HG03280 (cell line): ENCODE results near the gene MBP.

Experiments used
- ATAC-seq: cut with Tn5 transposase; IDR thresholded peaks from one replicate; pipeline ENCODE4 v1.9.1; 2021; ENCODE audit warnings: mild to moderate bottlenecking, moderate library complexity; ENCODE audit not compliant: unreplicated experiment

The MBP gene

DNA sequence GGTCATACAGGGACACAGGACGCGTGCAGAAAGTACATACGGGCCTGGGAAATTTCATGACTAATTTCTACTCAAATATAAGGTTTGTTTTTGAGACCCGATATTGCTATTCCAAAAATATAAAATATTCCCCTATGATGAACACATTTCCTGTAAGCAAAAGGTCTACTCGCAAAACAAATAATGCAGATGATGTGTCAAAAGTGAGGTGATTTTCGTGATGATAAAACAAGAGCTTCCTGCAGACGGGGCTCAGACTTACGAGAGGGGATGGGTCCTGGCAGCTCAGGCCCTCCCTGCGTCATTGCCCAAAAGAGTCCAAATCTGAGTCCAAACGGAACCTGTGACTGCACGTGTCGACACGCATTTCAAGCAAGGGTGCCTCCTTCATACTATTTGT, 62.7 kb downstream of the MBP start:
- ATAC-seq, result no peak

DNA sequence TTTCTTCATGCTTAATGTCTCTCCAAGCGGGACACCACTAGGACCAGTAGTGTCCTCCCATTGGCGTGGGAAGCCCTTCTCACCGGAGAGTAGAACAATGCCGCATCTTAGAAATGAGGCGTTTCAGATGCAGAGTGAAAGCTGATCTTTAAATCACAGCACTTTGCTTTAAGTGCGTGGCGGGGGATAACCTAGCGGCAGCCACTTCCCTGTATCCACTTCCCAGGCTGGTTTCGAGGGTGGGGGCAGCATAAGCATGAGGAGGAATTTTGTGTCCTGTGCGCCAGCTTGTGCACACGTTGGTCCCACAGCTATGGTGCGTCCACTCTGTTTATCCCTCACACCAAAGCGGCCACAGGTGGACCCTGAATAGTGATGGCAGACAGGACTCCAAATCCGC, 63.1 kb downstream of the MBP start:
- ATAC-seq, result no peak

DNA sequence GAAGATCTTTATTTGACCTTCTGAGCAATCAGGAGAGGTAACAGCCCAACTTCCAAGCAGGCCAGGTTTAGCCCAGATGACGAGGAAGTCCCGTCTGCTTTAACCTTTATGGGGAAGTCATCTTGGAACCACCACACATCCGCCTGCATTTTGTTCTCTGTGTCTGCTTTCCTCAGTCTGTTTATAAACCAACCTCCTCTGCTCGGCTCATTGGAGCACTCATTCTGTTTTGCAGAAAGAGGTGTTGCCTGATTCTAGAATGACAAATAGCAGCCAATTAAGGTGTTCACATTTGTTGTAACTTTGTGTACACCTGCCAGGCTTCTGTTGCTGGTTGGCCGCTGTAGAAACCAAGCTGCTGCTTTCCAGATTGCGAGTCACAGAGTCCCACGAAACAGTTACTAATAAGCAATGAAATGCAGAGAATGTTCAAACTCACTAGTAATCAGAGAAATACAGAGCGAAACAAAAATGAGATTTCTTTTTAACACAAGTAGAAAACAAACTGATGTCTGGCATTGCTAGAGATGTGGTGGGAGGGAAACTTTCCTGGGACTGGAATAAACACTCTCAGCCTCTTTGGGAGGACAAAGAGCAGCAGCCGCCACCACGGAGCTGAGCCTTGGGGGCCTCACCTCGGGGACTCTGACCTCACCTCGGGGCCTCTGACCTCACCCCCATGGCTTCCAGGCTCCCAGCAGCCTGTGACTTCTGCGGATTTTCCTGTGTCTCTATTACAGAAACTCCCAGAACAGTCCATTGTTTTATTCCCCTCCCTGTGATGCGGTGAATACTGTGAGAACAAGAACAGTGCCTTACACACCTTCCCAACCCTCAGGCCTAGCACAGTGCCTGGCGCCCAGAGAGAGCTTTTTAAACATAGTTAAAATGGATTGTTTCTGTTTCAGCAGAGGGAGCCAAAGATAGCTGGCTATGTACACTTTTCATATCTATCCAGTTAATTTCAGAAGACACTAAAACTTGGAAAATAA, 64.0 kb downstream of the MBP start:
- peak; percentile 35 for ATAC-seq

DNA sequence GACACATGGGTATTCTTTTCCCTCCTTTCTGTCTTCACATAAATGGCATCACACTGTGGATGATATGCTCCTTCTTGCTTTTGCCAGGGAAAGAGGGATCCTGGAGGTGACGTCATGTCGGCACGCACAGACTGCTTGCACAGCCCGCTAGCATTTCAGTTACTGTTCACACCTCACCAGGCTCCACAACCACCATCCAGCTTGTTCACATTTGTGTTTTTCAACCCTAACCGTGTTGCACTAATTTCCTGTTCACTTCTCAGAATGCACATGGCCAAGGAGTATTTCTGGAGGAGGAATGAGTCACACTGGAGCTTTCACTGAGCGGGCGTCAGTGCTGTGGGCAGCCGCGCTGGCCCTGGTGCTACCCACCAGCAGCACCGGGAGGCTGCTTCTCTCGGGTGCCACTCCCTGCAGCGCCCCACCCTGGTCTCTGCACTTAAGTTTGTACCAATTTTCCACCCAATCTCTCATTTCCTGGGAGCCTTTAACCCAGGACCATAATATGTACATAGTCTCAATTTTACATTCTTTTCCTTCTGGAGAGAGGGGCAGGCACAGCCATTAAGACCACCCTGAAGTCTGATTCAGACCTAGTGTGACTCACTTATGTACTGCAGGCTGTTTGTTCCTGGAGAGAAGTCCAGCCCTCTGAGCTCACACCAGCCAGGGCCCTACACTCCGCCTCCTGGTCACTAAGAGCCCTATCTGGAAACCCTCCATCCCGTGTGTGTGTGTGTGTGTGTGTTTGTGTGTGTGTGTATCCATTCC, 65.1 kb downstream of the MBP start:
- no peak for ATAC-seq

DNA sequence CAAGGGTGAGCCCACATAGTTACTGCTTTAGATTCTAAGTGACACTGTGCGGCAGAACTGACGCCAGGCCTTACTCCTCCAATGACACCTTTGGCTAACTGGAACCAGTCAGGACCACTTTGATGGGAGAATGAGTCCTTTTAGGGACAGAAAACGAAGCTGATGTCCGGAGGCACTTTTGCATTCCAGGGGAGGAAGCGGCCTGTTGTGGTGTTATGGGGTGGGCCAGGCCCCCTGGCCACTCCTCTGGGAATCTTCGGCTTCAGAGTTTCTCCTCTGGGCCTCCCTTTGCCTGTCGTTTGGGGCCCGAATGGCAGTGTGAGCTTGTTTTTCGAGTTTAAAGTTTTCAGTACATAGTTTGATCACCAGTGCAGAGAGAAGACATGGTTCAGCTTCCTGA, 65.9 kb downstream of the MBP start:
- ATAC-seq, result no peak

DNA sequence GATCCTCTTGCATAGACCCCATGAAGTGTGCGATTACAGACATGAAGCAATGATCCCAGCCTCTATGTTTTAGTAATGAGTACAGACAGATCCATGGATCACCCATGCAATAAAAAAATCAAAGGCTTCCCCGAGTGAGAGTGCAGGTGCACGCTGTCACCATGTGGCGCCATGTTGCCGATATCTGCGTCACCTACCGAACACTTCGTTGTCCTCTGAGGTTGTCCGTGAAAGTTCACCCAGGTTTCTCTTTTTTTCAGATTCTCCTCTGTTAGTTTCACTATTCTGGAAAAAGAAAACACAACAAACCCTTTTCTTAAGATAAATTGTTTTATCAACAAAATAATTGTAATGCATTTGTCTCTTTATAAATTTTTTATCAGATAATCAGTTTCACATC, 66.5 kb downstream of the MBP start:
- ATAC-seq, result no peak

DNA sequence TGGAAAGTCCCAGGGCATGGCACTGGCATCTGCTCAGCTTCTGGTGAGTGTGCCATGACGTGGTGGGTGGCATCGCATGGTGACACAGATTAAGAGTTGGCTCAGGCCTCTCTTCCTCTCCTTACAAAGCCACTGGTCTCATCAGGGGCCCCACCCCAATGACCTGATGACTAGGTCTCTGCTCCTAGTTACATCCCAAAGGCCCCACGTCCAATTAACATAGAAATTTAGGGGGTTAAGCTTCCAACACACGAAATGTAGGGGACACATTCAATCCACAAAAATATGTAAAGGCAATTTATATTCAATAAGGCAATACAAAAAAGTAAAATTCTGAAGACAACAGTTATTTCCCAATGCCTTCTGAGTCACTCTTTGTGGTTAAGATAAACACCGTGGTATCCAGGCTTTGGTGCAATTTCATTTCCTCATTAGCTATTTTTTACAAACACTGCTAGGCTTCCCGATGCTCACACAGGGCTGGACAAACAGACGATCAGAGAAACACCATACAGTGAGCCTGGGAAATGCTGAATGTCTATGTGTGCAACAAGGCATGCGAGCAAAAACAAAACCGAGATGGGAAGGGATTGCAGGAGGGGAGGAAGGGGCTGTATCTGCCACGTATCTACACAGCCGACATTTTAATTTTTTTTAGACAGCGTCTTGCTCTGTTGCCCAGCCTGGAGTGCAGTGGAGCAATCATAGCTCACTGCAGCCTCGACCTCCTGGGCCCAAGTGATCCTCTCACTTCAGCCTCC, 67.2 kb downstream of the MBP start:
- ATAC-seq, result peak; percentile 13

DNA sequence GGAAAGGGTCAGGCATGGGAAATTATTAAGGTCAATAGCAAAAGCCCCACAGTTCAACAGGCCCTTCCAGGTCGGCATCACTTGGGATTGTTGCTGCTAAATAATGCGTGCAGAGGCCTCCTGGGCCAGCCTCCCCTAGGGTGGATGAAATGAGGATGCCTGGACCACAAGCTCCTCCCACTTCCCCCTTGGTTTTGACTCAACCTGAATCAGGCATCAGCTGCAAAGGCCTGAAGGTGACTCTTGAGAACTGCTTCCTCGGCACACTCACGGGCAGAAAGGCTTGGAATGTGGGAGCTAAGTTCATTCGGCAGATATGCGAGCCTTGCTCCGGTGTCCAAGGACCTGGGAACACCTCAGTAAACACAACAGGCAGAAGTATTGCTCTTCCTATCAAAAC, 69.3 kb downstream of the MBP start:
- ATAC-seq, result peak; percentile 42

DNA sequence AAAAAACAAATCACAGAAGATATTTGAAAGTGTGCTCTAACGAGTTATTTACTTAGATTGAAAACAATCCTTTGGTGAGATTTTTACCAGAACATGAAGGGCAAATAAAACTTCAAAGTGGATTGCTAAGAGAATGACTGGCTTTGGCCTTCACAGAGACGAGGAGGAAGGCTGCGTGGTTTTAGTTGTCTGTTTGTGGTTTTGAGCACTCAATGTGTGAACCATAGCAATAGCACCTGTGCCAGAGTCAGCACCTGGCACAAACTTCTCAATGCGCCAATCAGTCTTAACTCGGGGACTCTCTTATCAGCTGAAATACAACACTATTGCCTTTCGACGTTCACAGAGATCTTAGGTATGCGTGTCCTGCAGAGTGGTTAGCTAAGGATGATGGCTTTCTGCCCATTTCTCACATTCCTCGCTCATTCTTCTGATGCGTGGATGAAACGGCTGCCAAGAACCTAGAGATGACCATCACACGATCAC, 70.0 kb downstream of the MBP start:
- peak; percentile 68 for ATAC-seq

DNA sequence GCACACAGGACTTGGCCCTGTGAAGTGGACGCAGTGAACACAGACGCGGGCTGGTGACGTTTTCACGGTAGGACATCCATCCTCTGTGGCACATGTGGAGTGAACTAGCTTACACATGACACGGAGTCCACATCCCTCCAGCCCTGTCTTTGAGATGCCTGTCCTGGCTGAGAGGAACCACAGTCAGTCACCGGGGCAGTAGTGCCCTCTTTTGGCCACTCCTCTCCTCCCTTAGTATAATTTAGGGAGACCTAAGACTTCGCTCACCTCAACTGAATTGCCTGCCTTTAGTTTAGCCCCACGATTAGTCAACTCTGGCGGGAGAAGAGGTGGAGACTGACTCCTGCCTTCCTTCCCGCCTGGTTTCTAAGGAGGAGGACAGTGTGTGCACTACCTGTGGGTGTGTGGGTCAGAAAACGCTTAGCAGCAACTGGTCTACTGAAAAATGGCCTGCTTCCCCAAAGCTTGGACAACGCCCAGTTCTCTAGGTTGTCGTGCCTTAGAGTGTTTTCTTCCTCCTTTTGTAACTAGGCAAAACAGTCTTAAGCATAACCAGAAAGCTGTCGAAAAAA, 70.6 kb downstream of the MBP start:
- peak; percentile 51 for ATAC-seq

DNA sequence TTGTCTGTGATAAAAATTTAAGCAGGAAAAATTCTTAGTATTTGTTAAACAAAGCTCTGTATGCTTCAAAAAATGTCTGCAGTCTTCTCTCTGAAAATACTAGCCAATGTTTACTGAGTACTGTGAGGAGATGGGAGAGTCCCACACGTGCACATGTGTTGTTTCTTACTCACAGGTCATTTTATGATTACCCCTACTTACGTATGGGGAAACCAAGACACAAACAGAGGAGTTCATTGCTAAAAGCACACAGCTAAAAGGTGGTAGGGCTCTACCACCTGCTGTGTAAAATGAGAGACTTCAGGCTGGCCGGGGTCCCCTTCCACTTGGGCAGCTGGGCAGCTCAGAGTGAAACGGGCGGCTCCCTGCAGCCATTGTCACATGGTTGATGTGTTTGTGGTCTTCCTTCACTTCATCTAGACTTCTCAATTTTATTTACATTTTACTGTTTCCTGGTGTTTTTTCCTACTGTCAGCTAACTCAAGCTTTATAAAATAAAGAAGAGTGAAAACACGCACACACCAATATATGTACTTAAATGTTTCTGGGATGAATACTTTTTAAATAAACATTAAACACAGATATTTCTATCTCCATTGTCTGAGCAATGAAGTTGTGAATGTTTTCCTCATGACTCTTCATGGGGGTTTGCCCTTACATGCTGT, 71.2 kb downstream of the MBP start:
- no peak for ATAC-seq

DNA sequence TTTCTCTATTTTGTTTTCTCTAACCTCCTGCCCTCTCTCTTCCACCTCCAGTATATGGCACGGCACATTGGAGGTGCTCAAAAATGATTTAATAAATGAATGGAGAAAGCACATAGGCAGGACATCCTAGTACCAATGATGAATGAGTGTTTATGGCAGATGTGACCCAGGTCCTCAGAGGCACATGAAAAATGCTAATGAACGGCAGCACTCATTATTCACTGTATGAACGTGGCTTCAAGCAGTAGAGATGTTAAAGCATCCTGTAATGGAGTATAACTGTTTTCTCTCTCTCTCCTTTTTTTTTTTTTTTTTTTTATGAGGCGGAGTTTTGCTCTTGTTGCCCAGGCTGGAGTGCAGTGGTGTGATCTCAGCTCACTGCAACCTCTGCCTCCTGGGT, 72.4 kb downstream of the MBP start:
- ATAC-seq, result no peak

DNA sequence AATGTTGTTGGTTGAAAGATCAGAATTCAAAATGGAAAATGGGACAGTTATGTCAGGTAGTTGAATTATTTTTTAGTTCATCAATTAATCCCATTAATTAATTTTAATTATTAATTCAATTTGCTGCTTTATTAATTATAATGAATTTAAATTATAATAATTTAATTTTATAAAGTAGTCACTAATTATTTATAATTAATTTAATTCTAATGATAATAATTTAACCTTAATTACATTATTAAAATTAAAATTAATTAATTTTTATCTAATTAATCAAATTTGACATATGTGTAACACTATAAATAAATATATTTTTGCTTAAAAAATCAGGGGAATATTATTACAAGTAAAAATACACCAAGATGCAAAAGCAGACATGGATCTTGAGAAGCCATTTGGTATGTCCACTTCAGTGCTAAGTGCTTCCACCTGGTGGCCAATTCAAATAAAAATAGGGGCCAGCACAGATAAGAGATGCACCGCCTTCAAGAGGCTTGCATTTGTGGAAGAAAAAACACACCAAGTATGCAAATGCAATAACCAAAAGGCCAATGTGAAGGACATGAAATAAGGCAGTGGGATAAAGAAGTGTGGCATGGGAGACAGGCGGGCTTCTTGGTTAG, 73.2 kb downstream of the MBP start:
- no peak for ATAC-seq

DNA sequence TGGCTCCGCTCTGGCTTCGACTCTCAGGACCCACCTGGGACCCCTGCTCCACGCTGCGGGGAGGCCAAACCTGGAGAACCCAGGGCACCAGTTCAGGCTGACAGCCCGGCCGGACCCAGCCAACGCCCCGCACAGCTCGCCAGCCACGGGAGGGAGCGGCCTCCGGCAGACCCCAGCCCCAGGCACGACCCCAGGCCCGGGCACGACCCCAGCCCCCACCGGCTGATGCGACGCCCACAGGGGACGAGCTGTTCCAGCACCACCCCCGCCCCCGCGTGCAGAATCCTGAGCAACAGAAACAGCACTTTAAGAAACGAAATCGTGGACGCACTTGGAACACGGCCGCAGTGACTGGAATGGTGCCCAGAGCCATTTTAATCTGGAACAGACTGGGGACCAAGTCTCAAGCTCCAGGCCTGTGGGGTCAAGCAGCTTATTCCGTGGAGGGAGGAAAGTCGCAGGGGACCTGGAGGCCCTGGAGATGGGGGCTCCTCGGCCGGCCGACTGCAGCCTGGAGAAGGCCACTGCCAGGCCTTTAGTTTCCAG, 74.2 kb downstream of the MBP start:
- ATAC-seq, result no peak

DNA sequence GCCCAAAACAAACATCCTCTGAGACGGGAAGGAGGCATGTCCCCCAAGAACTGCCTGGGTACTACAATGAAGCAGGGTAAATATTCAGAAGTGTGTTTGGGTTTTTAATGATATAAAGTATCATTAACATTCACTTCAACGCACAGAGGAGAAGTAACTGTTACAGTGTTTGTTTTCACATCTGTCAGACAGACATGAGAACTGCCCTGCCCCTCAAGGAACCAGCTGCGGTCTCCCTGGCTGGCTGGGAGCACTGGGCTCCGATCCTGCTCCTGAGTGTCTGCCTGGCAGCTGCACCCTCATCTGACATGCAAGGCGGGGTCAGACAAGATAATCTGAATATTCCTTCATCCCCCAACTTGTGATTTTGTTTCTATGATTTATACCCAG, 75.6 kb downstream of the MBP start:
- ATAC-seq, result no peak

DNA sequence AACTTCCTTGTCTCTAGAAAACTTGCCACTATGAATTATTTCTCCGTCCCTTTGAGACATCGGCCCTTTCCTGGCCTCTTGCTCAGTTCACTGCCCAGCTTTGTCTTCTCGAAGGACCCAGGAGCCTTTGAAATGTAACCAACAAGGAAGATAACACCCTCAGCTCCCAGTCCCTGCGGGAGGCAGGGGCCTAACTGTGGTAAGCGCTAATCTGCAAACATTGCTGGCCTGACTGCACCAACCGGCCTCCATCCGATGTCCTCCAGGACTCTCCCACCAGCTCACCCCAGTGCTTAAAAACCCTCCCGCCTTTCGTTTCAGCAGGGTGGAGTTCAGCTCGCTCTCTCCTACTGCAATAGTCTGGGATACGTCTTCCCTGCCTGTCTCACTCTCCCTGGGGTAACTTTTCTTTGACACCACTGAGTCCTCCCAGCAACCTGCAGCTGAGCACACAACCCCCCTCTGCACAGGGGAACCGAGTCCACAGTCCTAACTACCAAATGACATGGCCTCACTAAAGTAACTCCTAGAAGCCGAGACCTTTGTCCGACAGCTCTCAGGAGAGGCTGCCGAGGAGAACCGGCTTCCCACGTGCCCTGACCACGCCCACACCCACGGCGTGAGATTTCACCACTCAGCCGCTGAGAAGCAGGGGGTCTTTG, 76.1 kb downstream of the MBP start:
- no peak for ATAC-seq

DNA sequence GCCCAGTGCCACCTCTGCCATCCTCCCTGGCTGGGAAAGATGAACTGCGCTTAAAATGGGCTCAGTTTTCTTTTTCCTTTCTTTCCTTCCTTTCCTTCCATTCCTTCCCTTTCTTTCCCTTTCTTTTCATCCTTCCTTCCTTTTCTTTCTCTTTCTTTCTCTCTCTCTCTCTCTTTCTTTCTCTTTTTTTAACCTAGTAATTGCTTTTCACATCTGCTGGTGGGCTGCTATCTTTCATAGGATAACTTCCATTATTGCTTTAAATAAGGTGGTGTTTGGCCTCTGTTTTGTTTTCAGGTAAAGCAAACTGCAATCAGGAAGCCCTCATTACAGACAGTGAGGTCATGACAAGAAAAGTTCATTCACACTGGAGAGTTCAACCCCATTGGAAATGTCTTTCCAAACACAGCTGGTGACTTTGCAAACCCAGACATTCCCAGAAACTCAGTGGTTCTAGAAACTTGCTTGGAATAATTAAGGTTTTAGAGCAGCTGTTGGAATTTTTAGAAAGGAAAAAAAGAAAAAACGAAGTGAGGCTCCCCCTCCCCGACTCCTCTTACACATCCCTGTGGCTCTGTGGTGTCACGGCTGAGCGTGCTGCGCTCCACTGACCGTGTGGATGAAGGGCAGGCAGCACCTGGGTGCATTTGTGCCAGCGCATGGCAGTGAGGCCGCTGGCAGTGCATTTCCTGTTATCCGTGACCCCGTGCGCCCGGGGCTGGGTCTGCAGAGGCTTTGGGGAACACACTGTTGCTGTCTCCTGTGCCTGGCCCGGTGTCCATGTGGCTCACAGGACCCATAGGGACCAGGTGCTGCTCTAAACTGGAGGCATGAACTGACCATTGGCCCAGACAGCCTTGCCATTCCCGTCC, 76.9 kb downstream of the MBP start:
- no peak for ATAC-seq
